Lung (tissue), 12 donors: ENCODE measurements around the gene MMP2. TPM values are rescaled to one million over a fixed set of nuclear protein-coding genes. Genes with fewer than 3 reads are reported as not detected.

Source experiments
- ATAC-seq: fragments of 200-7000 bp; cut with Tn5 transposase; one replicate; pipeline ENCODE4 v1.9.1; 2020; ENCODE audit warnings: moderate number of reproducible peaks; ENCODE audit not compliant: insufficient read depth, low FRiP score
- DNase-seq, 3 donors: peaks; one replicate each; pipeline ENCODE4 v3.0.0-alpha.2; 2013 to 2017
- H3K27ac ChIP-seq, 2 donors: one replicate each; pipeline ENCODE4 v1.5.1; 2013; ENCODE audit warnings: mild to moderate bottlenecking in 2 of 2, moderate library complexity in 2 of 2, control low read depth in 1 of 2, inconsistent platforms in 1 of 2, low read depth in 1 of 2, low read length in 1 of 2
- H3K27me3 ChIP-seq, 3 donors: one replicate each; pipeline ENCODE4 v1.5.1; 2013; ENCODE audit warnings: low read length in 2 of 3; ENCODE audit not compliant: control insufficient read depth in 3 of 3, insufficient read depth in 3 of 3
- H3K36me3 ChIP-seq, 4 donors: one replicate each; pipeline ENCODE4 v1.5.1; 2013; ENCODE audit warnings: low read length in 4 of 4, mild to moderate bottlenecking in 1 of 4, moderate library complexity in 1 of 4; ENCODE audit not compliant: control insufficient read depth in 4 of 4, insufficient read depth in 4 of 4
- H3K4me1 ChIP-seq, 5 donors: one replicate each; pipeline ENCODE4 v1.5.1; 2013; ENCODE audit warnings: low read length in 5 of 5, mild to moderate bottlenecking in 2 of 5, moderate library complexity in 1 of 5; ENCODE audit not compliant: control insufficient read depth in 5 of 5, insufficient read depth in 5 of 5
- H3K4me3 ChIP-seq: one replicate; pipeline ENCODE4 v1.5.1; 2013; ENCODE audit warnings: mild to moderate bottlenecking, control low read depth, moderate library complexity
- H3K9ac ChIP-seq, 2 donors: one replicate each; pipeline ENCODE4 v1.5.1; 2013; ENCODE audit warnings: low read length in 2 of 2, control low read depth in 1 of 2; ENCODE audit not compliant: insufficient read depth in 1 of 2
- H3K9me3 ChIP-seq, 4 donors: one replicate each; pipeline ENCODE4 v1.5.1; 2013; ENCODE audit warnings: low read length in 3 of 4, mild to moderate bottlenecking in 1 of 4, moderate library complexity in 1 of 4; ENCODE audit not compliant: control insufficient read depth in 4 of 4, insufficient read depth in 3 of 4
- WGBS, 2 donors: extraction: QIAGEN DNeasy Blood & Tissue Kit; methylation state at CpG; one replicate each; pipeline ENCODE4 v1.1.7; 2013; 5-methylcytosine and 5-hydroxymethylcytosine counted together
- polyA plus RNA-seq, 2 donors: library from polyadenylated mRNA; stranded (reverse); fragments of 200-250 nt; gene quantifications; one replicate each; pipeline ENCODE4 v1.2.1, GENCODE V29; 2013
- total RNA-seq, 2 donors: library from RNA; depleted of rRNA in 1 of 2; stranded (reverse); fragments of >200 nt in 1 of 2; gene quantifications; one replicate each; pipeline ENCODE4 v1.2.1, GENCODE V29; 2014 to 2021
- TF ChIP-seq, protein P1 (sequence below): IDR thresholded peaks from 2 replicates; pipeline ENCODE4 v1.5.1; 2012; ENCODE audit warnings: mild to moderate bottlenecking; ENCODE audit errors: control extremely low read depth, extremely low read depth
- donor health status: control.
- donor health status: control.
- donor health status: Bipolar disorder and iron deficiency.
- donor health status: healthy.
- donor health status: DM: yes; HTN: yes; CAD: no.

MMP2 gene
- total and polyA plus RNA-seq, 4 donors, result 41.9 to 291 (median 169) TPM

DNA sequence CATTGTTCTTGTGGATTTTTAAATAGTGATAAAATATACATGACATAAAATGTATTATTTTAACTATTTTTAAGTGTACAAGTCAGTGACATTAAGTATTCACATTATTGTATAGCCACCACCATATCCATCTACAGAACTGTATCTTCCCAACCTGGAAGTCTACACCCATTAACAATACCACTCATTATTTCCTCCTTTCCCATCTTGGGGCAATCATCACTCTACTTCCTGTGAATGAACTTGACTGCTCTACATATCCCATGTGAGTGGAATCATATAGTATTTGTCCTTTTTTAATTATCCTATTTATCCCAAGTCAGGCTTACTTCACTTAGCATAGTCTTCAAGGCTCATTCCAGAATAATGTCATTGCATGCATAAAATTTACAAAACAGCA lies 40.7 kb upstream of the MMP2 start:
- no peak overlapping the region for H3K4me3 ChIP-seq
- H3K36me3 ChIP-seq, result no peaks in the 10 kb centered on the region
- DNase-seq (no peak), ATAC-seq (no peak)
- peaks cover 0 to 8% (median 0%) of the 10 kb centered on the region in 3 donors for H3K27me3 ChIP-seq
- no peaks in the 10 kb centered on the region for H3K4me1 ChIP-seq
- H3K9ac ChIP-seq, result no peak overlapping the region
- TF ChIP-seq, protein P1, sequence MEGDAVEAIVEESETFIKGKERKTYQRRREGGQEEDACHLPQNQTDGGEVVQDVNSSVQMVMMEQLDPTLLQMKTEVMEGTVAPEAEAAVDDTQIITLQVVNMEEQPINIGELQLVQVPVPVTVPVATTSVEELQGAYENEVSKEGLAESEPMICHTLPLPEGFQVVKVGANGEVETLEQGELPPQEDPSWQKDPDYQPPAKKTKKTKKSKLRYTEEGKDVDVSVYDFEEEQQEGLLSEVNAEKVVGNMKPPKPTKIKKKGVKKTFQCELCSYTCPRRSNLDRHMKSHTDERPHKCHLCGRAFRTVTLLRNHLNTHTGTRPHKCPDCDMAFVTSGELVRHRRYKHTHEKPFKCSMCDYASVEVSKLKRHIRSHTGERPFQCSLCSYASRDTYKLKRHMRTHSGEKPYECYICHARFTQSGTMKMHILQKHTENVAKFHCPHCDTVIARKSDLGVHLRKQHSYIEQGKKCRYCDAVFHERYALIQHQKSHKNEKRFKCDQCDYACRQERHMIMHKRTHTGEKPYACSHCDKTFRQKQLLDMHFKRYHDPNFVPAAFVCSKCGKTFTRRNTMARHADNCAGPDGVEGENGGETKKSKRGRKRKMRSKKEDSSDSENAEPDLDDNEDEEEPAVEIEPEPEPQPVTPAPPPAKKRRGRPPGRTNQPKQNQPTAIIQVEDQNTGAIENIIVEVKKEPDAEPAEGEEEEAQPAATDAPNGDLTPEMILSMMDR, result no peak
- H3K27ac ChIP-seq, result no peak overlapping the region
- no peaks in the 10 kb centered on the region for H3K9me3 ChIP-seq

DNA sequence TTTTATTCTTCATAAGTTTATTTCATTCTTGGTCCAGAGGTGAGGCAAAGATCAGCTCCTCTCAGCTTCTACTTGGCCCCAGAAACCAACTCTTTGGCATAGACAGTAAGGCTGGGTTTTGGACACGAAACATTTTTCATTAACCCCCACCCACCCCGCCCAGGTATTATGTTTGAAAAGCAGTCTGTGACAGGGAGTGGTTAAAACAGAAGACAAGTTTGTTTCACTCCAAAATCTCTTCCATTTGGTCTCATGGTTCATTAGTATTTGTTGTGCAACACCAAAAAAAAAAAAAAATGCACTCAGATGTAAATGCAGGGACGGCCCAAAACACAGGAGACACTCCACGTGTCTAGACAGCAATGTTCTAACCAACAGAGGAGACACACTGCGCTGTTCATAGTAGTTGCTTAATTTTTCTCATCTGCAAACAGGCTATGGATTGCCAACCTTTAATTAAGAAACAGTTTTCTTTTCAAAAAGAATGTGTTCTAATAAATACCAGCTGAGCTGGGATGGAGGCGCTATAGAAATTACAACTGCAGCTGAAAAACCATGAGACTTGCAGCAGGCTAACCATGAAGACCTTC lies 39.8 kb upstream of the MMP2 start:
- Histone ChIP-seq H3K4me1 (peaks cover 0 to under 1% (median 0%) of the 10 kb centered on the region in 5 donors), H3K27me3 (peaks cover 0 to 5% (median 0%) of the 10 kb centered on the region in 3 donors), H3K4me3 (no peak overlapping the region), H3K9ac (no peak overlapping the region), H3K36me3 (no peaks in the 10 kb centered on the region), H3K27ac (no peak overlapping the region), H3K9me3 (no peaks in the 10 kb centered on the region)
- ATAC-seq (no peak), DNase-seq (no peak)
- WGBS, 2 donors, result 59 to 82% methylated on average over 6 of the region's 6 CpGs
- TF ChIP-seq, protein P1, result no peak

DNA sequence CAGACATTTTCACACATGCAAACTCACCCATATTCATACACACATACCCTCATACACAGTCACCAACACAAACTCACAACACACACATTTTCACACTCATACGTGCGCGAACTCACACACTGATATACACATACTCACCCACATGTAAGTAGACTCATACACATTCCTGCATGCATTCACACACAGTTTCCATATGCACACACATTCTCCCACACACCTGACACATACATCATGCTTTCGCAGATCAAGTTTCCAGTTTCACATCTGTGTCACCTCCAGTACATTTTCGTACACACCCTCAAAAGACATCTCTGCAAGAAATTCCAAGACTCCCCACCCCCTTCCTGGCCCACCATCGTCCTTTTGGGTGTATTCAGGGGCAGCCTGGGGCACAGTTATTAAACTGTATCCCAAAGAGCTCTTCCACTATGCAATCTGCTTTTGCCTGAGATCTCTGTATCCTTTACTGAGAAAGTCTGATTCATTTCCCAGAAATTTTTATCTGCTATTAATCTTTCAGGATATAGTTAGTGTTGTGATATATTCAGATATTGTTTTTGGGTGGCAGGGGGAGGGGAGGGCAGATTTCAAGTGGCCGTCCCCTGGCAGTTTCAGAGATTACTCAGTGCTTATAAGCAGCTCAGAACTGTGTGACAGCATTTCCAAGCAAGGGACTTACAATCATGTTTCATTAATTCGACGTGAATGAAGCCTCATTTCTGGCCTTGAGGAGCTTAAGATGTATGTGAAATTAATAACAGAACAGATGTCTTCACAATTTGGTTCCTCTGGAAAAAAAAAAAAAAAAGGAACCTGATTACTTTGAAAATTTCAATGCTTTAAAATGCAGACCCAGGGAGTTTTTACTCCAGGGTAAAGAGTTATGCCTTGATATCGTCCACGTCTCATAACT lies 35.3 kb upstream of the MMP2 start:
- 56 to 73% methylated on average over 11 of the region's 11 CpGs for WGBS, 2 donors
- Histone ChIP-seq H3K27ac (no peak overlapping the region), H3K36me3 (no peaks in the 10 kb centered on the region), H3K4me1 (peaks cover 0 to 3% (median 0%) of the 10 kb centered on the region in 5 donors), H3K4me3 (no peak overlapping the region), H3K27me3 (no peaks in the 10 kb centered on the region), H3K9me3 (no peaks in the 10 kb centered on the region), H3K9ac (no peak overlapping the region)
- ATAC-seq, result no peak
- TF ChIP-seq, protein P1, result no peak
- no peak for DNase-seq
